BE2C (cell line): ENCODE measurements around the gene RAB7A.
A peak's percentile ranks its signal among the peaks of the same experiment; 100 is the strongest.

Source experiments
- DNase-seq: peaks from one replicate; pipeline ENCODE4 v3.0.0-alpha.2; 2020
- H3K27me3 ChIP-seq: fragments of 250-450 bp; sonication (Bioruptor Pico); 2 replicates; pipeline ENCODE4 v1.5.1; 2020; ENCODE audit warnings: mild to moderate bottlenecking
- H3K36me3 ChIP-seq: fragments of 250-450 bp; sonication (Bioruptor Pico); 2 replicates; pipeline ENCODE4 v1.5.1; 2020; ENCODE audit warnings: mild to moderate bottlenecking
- H3K4me1 ChIP-seq: fragments of 250-450 bp; sonication (Bioruptor Pico); 2 replicates; pipeline ENCODE4 v1.5.1; 2020
- H3K4me3 ChIP-seq: 2 replicates; pipeline ENCODE4 v1.5.1; 2011; ENCODE audit warnings: low read depth, low read length
- H3K9me3 ChIP-seq: fragments of 250-450 bp; sonication (Bioruptor Pico); 2 replicates; pipeline ENCODE4 v1.5.1; 2020
- TF ChIP-seq, protein P1 (sequence below): IDR thresholded peaks from 2 replicates; pipeline ENCODE4 v1.5.1; 2012; ENCODE audit warnings: mild to moderate bottlenecking, low read depth, low read length

RAB7A gene

DNA sequence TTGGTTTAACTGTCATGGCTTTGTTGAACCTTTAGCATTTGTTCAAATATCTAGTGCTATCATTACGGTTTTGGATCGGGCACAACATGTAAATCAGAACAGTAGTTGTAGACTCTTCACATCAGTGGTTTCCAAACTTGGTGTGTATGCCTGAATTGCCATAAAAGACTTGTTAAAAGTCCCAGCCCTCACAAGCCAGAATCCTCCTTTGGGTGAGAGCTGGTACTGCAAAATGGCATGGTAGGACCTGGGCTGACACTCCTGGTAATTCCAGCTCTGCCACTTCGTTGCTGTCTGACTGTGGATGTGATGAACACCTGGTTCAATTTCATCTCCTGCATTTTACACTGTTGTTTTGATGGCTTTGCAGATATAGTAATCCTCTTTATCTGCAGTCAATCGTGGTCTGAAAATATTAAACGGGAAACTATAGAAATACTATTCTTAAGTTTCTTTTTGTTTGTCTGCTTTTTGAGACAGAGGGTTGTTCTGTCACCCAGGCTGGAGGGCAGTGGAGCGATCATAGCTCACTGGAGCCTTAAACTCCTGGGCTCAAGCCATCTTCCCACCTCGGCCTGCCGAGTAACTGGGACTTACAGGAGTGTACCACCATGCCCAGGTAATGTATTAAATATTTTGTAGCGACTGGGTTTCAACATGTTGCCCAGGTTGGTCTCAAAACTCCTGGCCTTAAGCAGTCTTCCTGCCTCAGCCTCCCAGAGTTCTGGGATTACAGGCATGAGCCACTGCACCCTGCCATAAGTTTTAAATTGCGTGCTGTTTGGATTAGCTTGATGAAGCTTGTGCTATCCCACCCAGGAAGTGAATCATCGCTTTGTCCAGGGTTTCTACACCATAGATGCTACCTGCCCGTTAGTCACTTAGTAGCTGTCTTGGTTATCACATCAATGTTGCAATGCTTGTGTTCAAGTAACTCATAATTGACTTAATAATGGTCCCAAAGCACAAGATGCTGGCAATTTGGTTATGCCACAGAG is 61.6 kb downstream of the RAB7A start:
- no peaks in the 10 kb centered on the region; the same call in 1 of the 2 replicates for H3K4me1 ChIP-seq
- H3K27me3 ChIP-seq: no peaks in the 10 kb centered on the region
- no peaks in the 10 kb centered on the region for H3K9me3 ChIP-seq
- TF ChIP-seq, protein P1, sequence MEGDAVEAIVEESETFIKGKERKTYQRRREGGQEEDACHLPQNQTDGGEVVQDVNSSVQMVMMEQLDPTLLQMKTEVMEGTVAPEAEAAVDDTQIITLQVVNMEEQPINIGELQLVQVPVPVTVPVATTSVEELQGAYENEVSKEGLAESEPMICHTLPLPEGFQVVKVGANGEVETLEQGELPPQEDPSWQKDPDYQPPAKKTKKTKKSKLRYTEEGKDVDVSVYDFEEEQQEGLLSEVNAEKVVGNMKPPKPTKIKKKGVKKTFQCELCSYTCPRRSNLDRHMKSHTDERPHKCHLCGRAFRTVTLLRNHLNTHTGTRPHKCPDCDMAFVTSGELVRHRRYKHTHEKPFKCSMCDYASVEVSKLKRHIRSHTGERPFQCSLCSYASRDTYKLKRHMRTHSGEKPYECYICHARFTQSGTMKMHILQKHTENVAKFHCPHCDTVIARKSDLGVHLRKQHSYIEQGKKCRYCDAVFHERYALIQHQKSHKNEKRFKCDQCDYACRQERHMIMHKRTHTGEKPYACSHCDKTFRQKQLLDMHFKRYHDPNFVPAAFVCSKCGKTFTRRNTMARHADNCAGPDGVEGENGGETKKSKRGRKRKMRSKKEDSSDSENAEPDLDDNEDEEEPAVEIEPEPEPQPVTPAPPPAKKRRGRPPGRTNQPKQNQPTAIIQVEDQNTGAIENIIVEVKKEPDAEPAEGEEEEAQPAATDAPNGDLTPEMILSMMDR: peak; percentile 53
- H3K4me3 ChIP-seq: no peak overlapping the region
- peaks cover 6% of the 10 kb centered on the region; the same call in 1 of the 2 replicates for H3K36me3 ChIP-seq
- DNase-seq: peak; percentile 35

DNA sequence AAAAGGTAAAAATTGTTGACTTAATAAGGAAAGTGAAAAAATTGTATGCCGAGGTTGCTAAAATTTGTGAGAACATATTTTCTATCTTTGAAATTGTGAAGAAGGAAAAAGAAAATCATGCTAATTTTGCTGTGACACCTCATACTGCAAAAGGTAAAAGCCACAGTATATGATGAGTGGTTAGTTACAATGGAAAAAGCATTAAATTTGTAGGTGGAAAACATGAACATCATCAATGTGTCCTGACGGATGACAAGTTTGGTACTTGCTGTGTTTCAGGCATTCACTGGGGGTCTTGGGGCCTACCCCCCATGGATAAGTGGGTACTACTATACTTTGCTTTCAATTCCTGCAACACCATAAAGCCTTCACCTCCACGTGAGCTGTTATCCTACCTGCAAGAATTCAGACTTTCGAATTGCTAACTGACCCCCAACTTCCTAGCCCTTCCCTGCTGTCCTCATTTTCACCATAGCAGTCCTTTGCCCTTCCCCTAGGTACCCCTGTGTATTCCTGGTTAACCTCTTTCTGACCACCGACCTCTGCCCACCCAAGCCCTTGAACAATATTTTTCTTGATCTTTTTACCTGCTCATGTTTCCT is 62.4 kb downstream of the RAB7A start:
- Histone ChIP-seq H3K9me3 (no peaks in the 10 kb centered on the region), H3K27me3 (no peaks in the 10 kb centered on the region), H3K4me1 (no peaks in the 10 kb centered on the region; the same call in 1 of the 2 replicates), H3K36me3 (peaks cover 6% of the 10 kb centered on the region; the same call in 1 of the 2 replicates), H3K4me3 (no peak overlapping the region)
- DNase-seq: no peak
- TF ChIP-seq, protein P1: no peak

DNA sequence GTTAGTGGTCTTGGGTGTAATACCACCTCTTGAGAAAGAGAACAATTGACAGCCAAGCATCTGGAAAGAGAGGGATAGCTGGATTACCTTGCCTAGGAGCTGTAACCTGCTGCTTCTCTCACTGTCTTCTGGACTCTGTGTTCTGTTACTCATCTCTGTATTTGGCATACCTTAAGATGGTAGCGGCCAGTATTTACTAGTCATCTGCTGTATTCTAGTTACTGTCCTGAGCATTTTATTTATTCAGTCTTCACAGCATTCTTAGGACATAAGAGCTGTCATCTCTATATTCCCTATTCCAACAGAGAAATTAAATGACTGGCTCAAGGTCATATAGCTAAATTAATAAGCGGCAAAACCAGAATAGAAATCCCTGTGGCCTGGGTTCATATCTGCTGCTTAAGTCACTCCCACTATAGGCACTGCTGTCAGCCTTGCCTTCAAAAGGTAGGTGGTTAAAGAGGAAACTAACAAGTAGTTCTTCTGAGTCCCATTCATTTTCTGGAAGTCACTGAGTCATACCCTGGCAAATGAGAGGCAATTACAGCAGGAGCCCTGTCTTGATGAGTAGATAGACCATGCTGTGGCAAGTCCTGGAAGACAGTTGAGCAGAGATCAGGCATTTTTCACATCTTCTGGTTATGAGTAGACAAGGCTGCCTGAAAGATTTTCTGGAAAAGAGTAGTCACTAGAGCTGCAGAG is 68.2 kb downstream of the RAB7A start:
- no peak for DNase-seq
- no peaks in the 10 kb centered on the region for H3K9me3 ChIP-seq
- peaks cover 35% of the 10 kb centered on the region for H3K36me3 ChIP-seq
- TF ChIP-seq, protein P1: no peak
- H3K27me3 ChIP-seq: no peaks in the 10 kb centered on the region
- H3K4me1 ChIP-seq: peaks cover 8% of the 10 kb centered on the region; the same call in 1 of the 2 replicates
- no peak overlapping the region for H3K4me3 ChIP-seq

DNA sequence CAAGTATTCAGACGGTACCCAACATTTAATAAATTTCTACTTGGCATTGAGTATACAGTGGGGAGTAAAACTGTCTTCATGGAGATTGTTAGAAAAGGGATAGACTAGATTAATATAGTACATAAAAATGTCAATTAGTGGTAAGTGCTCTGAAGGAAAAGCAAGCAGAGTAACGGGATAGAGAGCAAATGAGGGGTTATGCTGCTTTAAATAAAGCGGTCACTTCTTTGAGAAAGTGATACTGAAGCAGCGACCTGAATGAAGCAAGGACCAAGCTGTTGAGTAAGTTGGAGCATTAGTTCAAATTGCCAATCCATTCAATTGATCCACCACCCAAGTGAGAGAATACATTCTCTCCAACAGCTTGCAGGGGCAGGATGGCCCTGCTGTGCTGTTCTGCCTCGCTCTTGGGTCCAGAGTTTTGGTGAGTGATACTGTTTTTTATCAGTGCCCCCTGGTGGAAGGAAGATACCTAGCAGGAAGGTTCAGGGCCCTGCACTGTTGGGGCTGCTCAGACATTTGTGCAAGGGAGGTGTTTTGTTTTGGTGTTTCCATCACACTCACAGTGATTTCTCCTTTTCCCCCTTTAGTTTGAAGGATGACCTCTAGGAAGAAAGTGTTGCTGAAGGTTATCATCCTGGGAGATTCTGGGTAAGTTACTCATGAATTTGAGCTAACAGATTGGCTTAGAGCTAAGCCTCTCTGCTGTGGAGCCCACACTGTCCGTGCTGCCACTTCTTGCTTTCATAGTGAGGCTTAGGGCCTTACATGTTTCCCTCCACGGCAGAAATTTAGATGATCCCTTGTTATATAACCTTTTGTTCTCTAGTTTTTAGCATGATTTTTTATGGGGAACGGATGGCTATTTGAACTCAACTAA is 69.0 kb downstream of the RAB7A start:
- Histone ChIP-seq H3K4me3 (no peak overlapping the region), H3K9me3 (no peaks in the 10 kb centered on the region), H3K36me3 (peaks cover 43% of the 10 kb centered on the region), H3K27me3 (no peaks in the 10 kb centered on the region), H3K4me1 (peaks cover 8% of the 10 kb centered on the region; the same call in 1 of the 2 replicates)
- DNase-seq: peak; percentile 72
- TF ChIP-seq, protein P1: peak; percentile 85

DNA sequence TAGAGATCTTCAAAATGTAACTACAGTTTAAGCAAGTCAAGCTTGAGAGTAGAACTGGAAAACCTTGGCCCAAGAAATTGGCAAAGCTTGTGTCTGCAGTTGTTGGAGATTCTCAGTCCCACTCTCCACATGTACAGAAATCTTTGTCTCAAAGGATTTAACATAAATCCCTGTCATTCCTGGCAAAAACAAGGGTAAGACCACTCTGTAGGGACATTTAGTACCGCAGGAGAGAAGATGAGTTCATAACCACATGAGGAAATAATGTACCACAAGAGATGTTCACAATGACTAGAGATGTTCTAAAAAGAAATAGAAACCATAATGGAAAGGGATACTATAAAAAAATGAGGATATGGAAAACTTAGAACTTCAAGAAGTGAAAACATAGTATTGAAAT is 73.7 kb downstream of the RAB7A start:
- Histone ChIP-seq H3K9me3 (no peaks in the 10 kb centered on the region), H3K27me3 (no peaks in the 10 kb centered on the region), H3K4me1 (peaks cover 5% of the 10 kb centered on the region), H3K36me3 (peaks cover 46% of the 10 kb centered on the region), H3K4me3 (no peak overlapping the region)
- no peak for DNase-seq
- TF ChIP-seq, protein P1: no peak
